Measurements from ENCODE around the gene NOCT.

DNA sequence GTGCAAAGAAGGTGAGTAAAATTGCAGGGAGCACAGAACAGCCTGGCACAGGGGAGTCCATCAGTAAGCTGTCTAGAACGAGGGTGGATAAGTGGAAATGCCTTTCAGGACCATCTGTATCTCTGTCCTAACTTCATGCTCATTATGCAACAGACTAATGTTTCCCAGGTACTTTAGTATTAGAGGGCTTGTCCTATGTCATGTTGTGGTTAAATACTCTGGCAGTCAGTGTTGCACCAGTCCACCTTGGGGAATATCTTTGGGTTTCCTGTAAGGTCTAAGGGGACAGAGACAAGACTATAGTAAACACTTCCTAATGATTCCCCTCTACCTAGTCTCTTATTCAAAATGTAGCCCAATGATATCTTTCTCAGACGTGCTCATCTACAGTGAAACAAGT lies 21.3 kb downstream of the NOCT start:
- TF ChIP-seq, protein P1, sequence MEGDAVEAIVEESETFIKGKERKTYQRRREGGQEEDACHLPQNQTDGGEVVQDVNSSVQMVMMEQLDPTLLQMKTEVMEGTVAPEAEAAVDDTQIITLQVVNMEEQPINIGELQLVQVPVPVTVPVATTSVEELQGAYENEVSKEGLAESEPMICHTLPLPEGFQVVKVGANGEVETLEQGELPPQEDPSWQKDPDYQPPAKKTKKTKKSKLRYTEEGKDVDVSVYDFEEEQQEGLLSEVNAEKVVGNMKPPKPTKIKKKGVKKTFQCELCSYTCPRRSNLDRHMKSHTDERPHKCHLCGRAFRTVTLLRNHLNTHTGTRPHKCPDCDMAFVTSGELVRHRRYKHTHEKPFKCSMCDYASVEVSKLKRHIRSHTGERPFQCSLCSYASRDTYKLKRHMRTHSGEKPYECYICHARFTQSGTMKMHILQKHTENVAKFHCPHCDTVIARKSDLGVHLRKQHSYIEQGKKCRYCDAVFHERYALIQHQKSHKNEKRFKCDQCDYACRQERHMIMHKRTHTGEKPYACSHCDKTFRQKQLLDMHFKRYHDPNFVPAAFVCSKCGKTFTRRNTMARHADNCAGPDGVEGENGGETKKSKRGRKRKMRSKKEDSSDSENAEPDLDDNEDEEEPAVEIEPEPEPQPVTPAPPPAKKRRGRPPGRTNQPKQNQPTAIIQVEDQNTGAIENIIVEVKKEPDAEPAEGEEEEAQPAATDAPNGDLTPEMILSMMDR (IDR thresholded peaks at IDR 0.05; ENCODE audit: borderline replicate concordance, extremely low read depth, low read length, poor library complexity, severe bottlenecking) = no peak
- no peak for TF ChIP-seq EZH2 (IDR thresholded peaks at IDR 0.05; ENCODE audit: borderline replicate concordance, low read depth, low read length, severe bottlenecking)

Measured in DND-41 (cell line).